Skeletal muscle tissue (tissue), 4 donors: ENCODE results near the gene MVB12B. TPM values are rescaled to one million over a fixed set of nuclear protein-coding genes. Genes with fewer than 3 reads are reported as not detected.

Experiments
- H3K27ac ChIP-seq: one replicate; pipeline ENCODE4 v1.7.0; 2013; ENCODE audit warnings: mild to moderate bottlenecking, low read depth, low read length, inconsistent platforms
- H3K27me3 ChIP-seq, 3 donors: one replicate each; pipeline ENCODE4 v1.7.0; 2013; ENCODE audit warnings: low read length in 3 of 3; ENCODE audit not compliant: control insufficient read depth in 3 of 3, insufficient read depth in 3 of 3
- H3K36me3 ChIP-seq, 3 donors: one replicate each; pipeline ENCODE4 v1.7.0; 2013; ENCODE audit warnings: low read length in 3 of 3; ENCODE audit not compliant: control insufficient read depth in 3 of 3, insufficient read depth in 3 of 3
- H3K4me1 ChIP-seq, 3 donors: one replicate each; pipeline ENCODE4 v1.7.0; 2013; ENCODE audit warnings: low read length in 3 of 3, mild to moderate bottlenecking in 3 of 3; ENCODE audit not compliant: control insufficient read depth in 3 of 3, insufficient read depth in 3 of 3
- H3K4me3 ChIP-seq, 3 donors: one replicate each; pipeline ENCODE4 v1.7.0; 2013; ENCODE audit warnings: low read length in 3 of 3
- H3K9ac ChIP-seq, 3 donors: one replicate each; pipeline ENCODE4 v1.7.0; 2013; ENCODE audit warnings: low read length in 3 of 3, mild to moderate bottlenecking in 3 of 3, moderate library complexity in 2 of 3, low read depth in 1 of 3
- H3K9me3 ChIP-seq, 3 donors: one replicate each; pipeline ENCODE4 v1.7.0; 2013; ENCODE audit warnings: low read length in 3 of 3; ENCODE audit not compliant: control insufficient read depth in 3 of 3
- total RNA-seq: library from RNA; depleted of rRNA; stranded (reverse); fragments of >200 nt; gene quantifications from one replicate; pipeline ENCODE4 v1.2.3, GENCODE V29; 2014
- donor health status: Osteomylitis.

MVB12B gene
- total RNA-seq, 1 donor from 2014 or later: 13.0 TPM

GRCh38 chr9:126516936-126517832 is 190.6 kb downstream of the MVB12B start:
- H3K4me1 ChIP-seq: peaks cover 7 to 28% (median 22%) of the 10 kb centered on the region in 3 donors
- H3K27ac ChIP-seq: peak overlapping the region; percentile 18
- H3K27me3 ChIP-seq: peaks cover 36 to 71% (median 55%) of the 10 kb centered on the region in 3 donors
- no peaks in the 10 kb centered on the region for H3K9me3 ChIP-seq
- H3K4me3 ChIP-seq: peak overlapping the region in 1 of 3 donors; percentile 60
- H3K36me3 ChIP-seq: no peaks in the 10 kb centered on the region
- peak overlapping the region in 1 of 3 donors; percentile 28 for H3K9ac ChIP-seq

GRCh38 chr9:126517833-126518356 is 191.3 kb downstream of the MVB12B start:
- Histone ChIP-seq H3K4me3 (no peak overlapping the region), H3K27me3 (peaks cover 39 to 78% (median 62%) of the 10 kb centered on the region in 3 donors), H3K9me3 (no peaks in the 10 kb centered on the region), H3K9ac (no peak overlapping the region), H3K27ac (no peak overlapping the region), H3K4me1 (peaks cover 10 to 31% (median 22%) of the 10 kb centered on the region in 3 donors), H3K36me3 (no peaks in the 10 kb centered on the region)

DNA sequence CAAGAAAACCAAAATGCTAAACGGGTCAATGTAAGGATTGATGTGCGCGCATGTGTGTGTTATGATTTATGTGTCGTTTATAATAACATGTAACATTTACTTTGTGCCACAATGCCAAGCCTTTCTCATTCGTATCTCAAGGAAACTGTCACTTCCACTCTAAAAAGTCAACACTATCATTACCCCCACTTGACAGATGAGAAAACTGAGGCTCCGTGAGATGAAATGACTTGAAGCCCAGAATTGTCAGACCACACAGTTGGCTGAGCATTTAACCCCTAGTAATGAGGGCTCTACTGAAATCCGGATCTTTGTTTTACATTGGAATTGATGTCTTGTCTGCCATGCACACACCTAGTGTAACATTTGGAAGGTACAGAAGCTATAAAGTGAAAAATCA is 192.1 kb downstream of the MVB12B start:
- H3K9me3 ChIP-seq: no peaks in the 10 kb centered on the region
- H3K36me3 ChIP-seq: no peaks in the 10 kb centered on the region
- H3K27me3 ChIP-seq: peaks cover 30 to 73% (median 55%) of the 10 kb centered on the region in 3 donors
- H3K4me1 ChIP-seq: peaks cover 12 to 31% (median 22%) of the 10 kb centered on the region in 3 donors
- H3K9ac ChIP-seq: no peak overlapping the region
- H3K4me3 ChIP-seq: no peak overlapping the region
- H3K27ac ChIP-seq: no peak overlapping the region

GRCh38 chr9:126519660-126520420 is 193.2 kb downstream of the MVB12B start:
- Histone ChIP-seq H3K36me3 (no peaks in the 10 kb centered on the region), H3K9me3 (no peaks in the 10 kb centered on the region), H3K27me3 (peaks cover 32 to 76% (median 48%) of the 10 kb centered on the region in 3 donors), H3K9ac (peak overlapping the region in 2 of 3 donors; percentile 16 to 25), H3K4me3 (peak overlapping the region in 1 of 3 donors; percentile 25), H3K27ac (no peak overlapping the region), H3K4me1 (peaks cover 12 to 31% (median 22%) of the 10 kb centered on the region in 3 donors)

DNA sequence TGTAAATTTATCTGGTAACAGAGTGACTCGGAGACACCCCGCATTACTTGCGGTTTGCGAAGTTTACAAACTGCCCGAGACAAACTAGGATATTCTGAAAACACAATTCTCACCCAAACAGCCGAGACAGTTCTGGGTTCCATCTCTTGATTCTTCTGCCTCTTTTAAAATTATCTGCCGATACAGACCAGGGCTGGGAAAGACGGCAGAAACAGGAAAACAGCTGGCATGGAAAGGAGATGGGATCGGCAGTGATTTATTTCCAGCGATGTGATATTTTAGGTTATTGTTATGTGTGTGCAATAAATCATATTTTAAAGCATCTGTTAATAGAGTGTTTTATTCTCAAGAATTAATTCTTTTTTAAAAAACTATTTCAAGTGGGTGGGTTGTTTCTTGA is 193.8 kb downstream of the MVB12B start:
- H3K27ac ChIP-seq: no peak overlapping the region
- H3K4me1 ChIP-seq: peaks cover 12 to 31% (median 22%) of the 10 kb centered on the region in 3 donors
- H3K9me3 ChIP-seq: no peaks in the 10 kb centered on the region
- peak overlapping the region in 1 of 3 donors; percentile 25 for H3K9ac ChIP-seq
- peaks cover 29 to 71% (median 48%) of the 10 kb centered on the region in 3 donors for H3K27me3 ChIP-seq
- H3K4me3 ChIP-seq: peak overlapping the region in 1 of 3 donors; percentile 25
- no peaks in the 10 kb centered on the region for H3K36me3 ChIP-seq

- Histone ChIP-seq H3K4me1 (peaks cover 12 to 31% (median 22%) of the 10 kb centered on the region in 3 donors), H3K27ac (no peak overlapping the region), H3K4me3 (peak overlapping the region in 1 of 3 donors; percentile 7)
Measured at GRCh38 chr9:126521089-126521488, 194.5 kb downstream of the MVB12B start.

DNA sequence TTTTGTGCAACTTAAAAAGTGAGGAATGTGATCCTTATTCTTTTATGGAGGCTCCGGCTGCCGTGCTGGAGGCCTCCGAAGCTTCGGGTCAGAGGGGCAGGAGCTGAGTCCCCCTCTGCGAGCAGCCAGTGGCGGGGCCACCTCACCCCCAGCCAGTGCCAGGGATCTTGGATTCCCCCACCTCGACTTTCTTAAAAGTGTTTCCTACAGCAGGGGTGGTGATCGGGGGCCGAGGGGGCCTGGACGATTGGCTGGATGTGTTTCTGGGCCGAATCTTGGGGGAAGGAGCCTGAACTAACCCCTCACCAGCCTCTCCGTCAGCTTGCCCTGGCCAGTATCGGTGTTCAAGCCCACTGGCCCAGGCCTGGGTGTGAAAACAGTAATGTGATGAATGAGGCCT is 194.9 kb downstream of the MVB12B start:
- Histone ChIP-seq H3K4me3 (no peak overlapping the region), H3K4me1 (peaks cover 10 to 29% (median 20%) of the 10 kb centered on the region in 3 donors), H3K9ac (no peak overlapping the region), H3K36me3 (no peaks in the 10 kb centered on the region), H3K27ac (no peak overlapping the region), H3K9me3 (no peaks in the 10 kb centered on the region), H3K27me3 (peaks cover 26 to 65% (median 41%) of the 10 kb centered on the region in 3 donors)

More at GRCh38 chr9:126521089-126521488, 194.5 kb downstream of the MVB12B start:
- Histone ChIP-seq H3K9me3 (no peaks in the 10 kb centered on the region), H3K36me3 (no peaks in the 10 kb centered on the region), H3K27me3 (peaks cover 26 to 68% (median 42%) of the 10 kb centered on the region in 3 donors), H3K9ac (peak overlapping the region in 1 of 3 donors; percentile 20)

DNA sequence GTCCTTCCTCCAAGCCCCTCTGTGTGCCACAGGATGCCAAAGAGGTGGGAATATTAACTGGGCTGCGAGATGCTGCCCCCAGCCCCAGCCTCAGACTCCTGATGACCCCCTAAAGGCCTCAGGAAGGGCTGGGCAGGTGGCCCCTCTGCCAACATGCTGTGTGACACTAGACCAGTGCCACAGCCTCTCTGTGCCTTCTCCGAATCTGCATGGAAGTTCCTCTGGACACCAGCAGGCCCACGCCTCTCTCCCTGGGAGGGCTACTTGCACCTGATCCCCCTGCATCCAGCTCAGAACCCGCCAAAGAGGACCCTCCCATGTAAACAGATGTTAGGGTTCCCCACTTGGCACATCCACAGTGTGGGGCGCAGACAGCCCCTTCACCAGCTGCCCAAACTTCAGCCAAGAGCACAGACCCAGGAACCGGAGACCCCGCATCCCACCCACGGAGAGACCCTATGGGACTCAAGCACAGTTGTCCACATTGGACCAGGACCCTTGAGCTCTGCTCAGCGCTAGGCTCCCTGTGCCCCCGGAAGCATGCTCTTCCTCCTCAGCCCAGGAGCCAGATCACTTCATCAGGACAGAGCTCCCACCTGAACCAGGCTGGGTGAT is 195.5 kb downstream of the MVB12B start:
- peaks cover 26 to 60% (median 42%) of the 10 kb centered on the region in 3 donors for H3K27me3 ChIP-seq
- peaks cover 6 to 24% (median 15%) of the 10 kb centered on the region in 3 donors for H3K4me1 ChIP-seq
- H3K4me3 ChIP-seq: no peak overlapping the region
- H3K9me3 ChIP-seq: no peaks in the 10 kb centered on the region
- H3K27ac ChIP-seq: no peak overlapping the region
- no peak overlapping the region for H3K9ac ChIP-seq
- H3K36me3 ChIP-seq: no peaks in the 10 kb centered on the region

DNA sequence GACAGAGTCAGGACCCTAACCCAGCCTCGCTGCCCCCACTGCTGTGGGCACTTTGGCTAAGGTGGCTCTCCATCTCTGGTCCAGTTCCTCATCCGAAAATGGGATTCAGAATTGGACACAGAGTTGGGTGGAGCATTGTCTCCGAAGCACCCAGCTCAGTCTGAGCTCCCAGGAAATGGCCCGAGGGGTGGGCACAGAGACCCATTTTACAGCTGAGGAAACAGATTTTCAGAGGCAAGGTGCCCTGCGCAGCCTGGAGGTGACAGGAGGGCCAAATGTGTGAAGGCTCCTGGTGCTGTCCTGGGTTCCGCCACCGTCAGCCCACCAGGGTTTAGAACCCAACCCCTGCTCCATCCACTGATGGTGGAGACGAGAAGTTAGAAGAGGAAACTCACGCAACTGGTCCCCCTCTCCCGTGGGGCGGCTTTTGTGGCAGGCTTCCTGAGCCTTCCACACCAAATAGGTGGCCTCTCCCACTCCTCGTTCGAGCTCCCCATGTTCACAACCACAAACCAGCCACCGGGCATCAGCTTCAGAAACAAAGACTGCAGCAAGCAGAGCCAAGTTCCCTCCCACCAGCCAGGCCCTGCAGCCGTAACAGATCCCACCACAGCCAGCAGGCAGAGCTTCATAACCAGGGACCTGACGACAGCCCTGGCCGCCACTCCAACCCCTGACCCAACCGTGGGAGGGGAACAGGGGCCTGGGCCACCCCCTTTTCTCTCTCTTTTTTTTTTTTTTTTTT is 196.2 kb downstream of the MVB12B start:
- H3K4me3 ChIP-seq: no peak overlapping the region
- no peak overlapping the region for H3K27ac ChIP-seq
- peaks cover 32 to 57% (median 40%) of the 10 kb centered on the region in 3 donors for H3K27me3 ChIP-seq
- H3K36me3 ChIP-seq: no peaks in the 10 kb centered on the region
- H3K9ac ChIP-seq: no peak overlapping the region
- no peaks in the 10 kb centered on the region for H3K9me3 ChIP-seq
- H3K4me1 ChIP-seq: peaks cover 5 to 22% (median 13%) of the 10 kb centered on the region in 3 donors
